Fibroblast of mammary gland (primary cell): ENCODE results near the gene SLC35G2.

ENCODE experiments used
- DNase-seq: peaks from one replicate; pipeline ENCODE4 v3.0.0-alpha.2; 2010; ENCODE audit warnings: low read depth
- H3K4me3 ChIP-seq: 2 replicates; pipeline ENCODE4 v1.5.1; 2011; ENCODE audit warnings: low read depth, mild to moderate bottlenecking, low read length, moderate library complexity; ENCODE audit not compliant: control insufficient read depth
- CTCF ChIP-seq: conservative IDR thresholded peaks from 2 replicates; pipeline ENCODE4 v1.5.1; 2011; ENCODE audit warnings: low read depth, low read length, inconsistent platforms; ENCODE audit not compliant: control insufficient read depth, insufficient read depth

The SLC35G2 gene

DNA sequence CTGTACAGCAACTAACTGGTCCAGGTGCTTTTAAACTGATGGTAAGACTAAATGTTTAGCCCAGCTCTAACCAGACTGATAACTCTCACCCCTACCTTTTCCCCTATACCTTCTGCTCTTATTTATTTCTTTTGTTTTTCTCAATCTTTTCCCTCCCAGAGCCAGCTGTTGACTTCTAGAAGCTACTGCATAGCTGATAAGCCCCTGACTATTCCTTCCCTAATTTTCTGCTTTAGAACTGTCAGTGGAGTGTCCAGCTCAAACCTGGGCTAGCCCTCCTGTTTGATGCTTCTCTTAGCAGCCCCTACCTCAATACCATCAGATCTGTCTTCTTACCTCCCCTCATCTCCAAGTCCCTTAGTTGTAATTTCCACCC is 20.6 kb downstream of the SLC35G2 start:
- no peak overlapping the region for H3K4me3 ChIP-seq
- DNase-seq = no peak
- no peak for TF ChIP-seq CTCF

- H3K4me3 ChIP-seq = no peak overlapping the region
- TF ChIP-seq CTCF = no peak
- peak; percentile 46 for DNase-seq
Measured at GRCh38 chr3:136840252-136840651, 21.3 kb downstream of the SLC35G2 start.

GRCh38 chr3:136842294-136842693 is 23.4 kb downstream of the SLC35G2 start:
- no peak overlapping the region for H3K4me3 ChIP-seq
- TF ChIP-seq CTCF = no peak
- no peak for DNase-seq

GRCh38 chr3:136844724-136845123 is 25.8 kb downstream of the SLC35G2 start:
- no peak overlapping the region for H3K4me3 ChIP-seq
- TF ChIP-seq CTCF = no peak
- DNase-seq = no peak

- TF ChIP-seq CTCF = no peak
- DNase-seq = no peak
- no peak overlapping the region for H3K4me3 ChIP-seq
Measured at GRCh38 chr3:136852180-136852579, 33.3 kb downstream of the SLC35G2 start.

DNA sequence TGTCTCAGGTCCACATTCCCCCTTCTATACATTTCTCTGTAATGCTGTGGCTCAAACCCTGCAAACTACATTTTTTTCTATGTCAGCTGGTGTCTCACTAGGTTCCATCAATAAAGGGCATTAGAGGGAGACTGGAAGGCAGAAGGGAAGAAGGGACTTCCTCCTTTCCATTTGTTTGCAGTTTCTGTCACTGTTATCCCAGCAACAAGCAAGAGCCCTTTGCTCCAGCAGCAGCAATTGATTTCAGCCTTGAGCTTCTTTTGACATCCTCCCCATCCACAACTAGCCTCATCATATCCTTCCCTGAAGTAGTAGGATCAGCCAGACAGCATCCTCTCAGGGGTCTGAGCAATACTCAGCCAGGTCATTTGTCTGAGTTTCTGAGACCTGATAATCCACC is 37.7 kb downstream of the SLC35G2 start:
- no peak for DNase-seq
- H3K4me3 ChIP-seq = no peak overlapping the region
- no peak for TF ChIP-seq CTCF

GRCh38 chr3:136858381-136858780 is 39.5 kb downstream of the SLC35G2 start:
- TF ChIP-seq CTCF = no peak
- DNase-seq = no peak

More at GRCh38 chr3:136858381-136858780, 39.5 kb downstream of the SLC35G2 start:
- no peak overlapping the region for H3K4me3 ChIP-seq
